Adrenal gland (tissue), 5 donors: ENCODE measurements around the gene C3.

Source experiments
- POLR2A ChIP-seq, 2 donors: fragments of 450-650 bp; IDR thresholded peaks; one replicate each; pipeline ENCODE4 v1.6.1; 2017; ENCODE audit warnings: antibody characterized with exemption in 2 of 2, mild to moderate bottlenecking in 2 of 2, moderate library complexity in 1 of 2
- TF ChIP-seq, protein P1 (sequence below), 6 experiments: fragments of 450-650 bp in 4 of 6; fragments of 200-600 bp in 2 of 6; sonication (generic) in 1 of 6; IDR thresholded peaks; 1 replicate in 5 of 6; 2 replicates in 1 of 6; pipeline versions ENCODE4 v1.5.1 to v1.8.0; 2016 to 2021; ENCODE audit warnings: antibody characterized with exemption in 6 of 6, mild to moderate bottlenecking in 2 of 6, moderate library complexity in 1 of 6
- donor health status: DM: no; HTN: no; CAD: no.

DNA sequence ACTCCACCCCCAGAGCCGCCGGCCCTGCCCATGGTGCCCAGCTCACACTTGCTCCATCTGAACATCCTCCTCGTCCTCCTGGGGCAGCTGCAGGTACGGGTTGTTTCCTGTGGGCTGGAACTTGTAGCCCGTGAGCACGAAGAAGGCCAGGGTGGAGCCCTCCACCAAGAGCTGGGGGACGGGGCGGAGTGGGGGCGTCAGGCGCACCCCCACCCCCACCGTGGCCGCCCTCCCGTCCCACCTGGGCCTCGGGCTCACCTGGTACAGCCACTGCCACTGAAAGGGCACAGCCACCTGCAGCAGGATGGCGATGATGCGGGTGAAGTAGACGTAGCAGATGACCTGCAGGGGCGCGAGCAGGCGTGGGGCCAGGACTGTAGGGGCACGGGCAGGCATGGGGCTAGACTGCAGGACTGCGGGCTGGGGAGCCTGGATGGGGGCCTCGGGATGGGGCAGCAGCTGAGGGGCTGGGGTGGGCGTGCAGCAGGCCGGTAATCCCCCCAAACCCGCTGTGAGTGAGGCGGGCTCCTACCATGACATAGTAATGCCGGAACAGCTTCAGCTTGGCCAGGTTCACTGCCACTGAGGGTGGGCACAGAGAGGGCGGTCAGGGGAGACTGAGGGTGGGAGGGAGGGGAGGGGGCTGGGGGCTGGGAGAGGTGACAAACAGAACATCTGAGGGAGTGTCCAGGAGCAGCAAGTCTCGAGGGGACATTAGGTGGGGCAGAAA, 10.7 kb upstream of the C3 start:
- TF ChIP-seq POLR2A (IDR thresholded peaks at IDR 0.05), result no peak
- TF ChIP-seq, protein P1, sequence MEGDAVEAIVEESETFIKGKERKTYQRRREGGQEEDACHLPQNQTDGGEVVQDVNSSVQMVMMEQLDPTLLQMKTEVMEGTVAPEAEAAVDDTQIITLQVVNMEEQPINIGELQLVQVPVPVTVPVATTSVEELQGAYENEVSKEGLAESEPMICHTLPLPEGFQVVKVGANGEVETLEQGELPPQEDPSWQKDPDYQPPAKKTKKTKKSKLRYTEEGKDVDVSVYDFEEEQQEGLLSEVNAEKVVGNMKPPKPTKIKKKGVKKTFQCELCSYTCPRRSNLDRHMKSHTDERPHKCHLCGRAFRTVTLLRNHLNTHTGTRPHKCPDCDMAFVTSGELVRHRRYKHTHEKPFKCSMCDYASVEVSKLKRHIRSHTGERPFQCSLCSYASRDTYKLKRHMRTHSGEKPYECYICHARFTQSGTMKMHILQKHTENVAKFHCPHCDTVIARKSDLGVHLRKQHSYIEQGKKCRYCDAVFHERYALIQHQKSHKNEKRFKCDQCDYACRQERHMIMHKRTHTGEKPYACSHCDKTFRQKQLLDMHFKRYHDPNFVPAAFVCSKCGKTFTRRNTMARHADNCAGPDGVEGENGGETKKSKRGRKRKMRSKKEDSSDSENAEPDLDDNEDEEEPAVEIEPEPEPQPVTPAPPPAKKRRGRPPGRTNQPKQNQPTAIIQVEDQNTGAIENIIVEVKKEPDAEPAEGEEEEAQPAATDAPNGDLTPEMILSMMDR (IDR thresholded peaks at IDR 0.05), result no peak
